ENCODE measurements around the gene PDHB.

The PDHB gene

GRCh38 chr3:58416191-58416590 lies 17.4 kb downstream of the PDHB start:
- H3K9me3 ChIP-seq (replicated peaks; ENCODE audit: insufficient read depth, low read length) = no peaks in the 10 kb centered on the region
- H3K27me3 ChIP-seq (replicated peaks; ENCODE audit: insufficient read depth, low read length) = no peaks in the 10 kb centered on the region
- no peaks in the 10 kb centered on the region for H3K36me3 ChIP-seq (replicated peaks; ENCODE audit: insufficient read depth, low read length)
- H3K4me3 ChIP-seq (ENCODE audit: low read length) = no peak overlapping the region
- H3K27ac ChIP-seq (ENCODE audit: low read length) = no peak overlapping the region
- no peaks in the 10 kb centered on the region for H3K79me2 ChIP-seq (ENCODE audit: low read length)
- H4K20me1 ChIP-seq (ENCODE audit: insufficient read depth, low read length) = no peaks in the 10 kb centered on the region
- H3K9me2 ChIP-seq (replicated peaks; ENCODE audit: insufficient read depth, low read length) = no peaks in the 10 kb centered on the region
- H3K9ac ChIP-seq (ENCODE audit: low read length) = no peak overlapping the region
- no peaks in the 10 kb centered on the region for H3K4me1 ChIP-seq (ENCODE audit: low read length)
- H3F3A ChIP-seq (ENCODE audit: insufficient read depth, low read length) = no peaks in the 10 kb centered on the region
- H2AFZ ChIP-seq (ENCODE audit: low read length) = no peak overlapping the region
- no peak overlapping the region for H3K4me2 ChIP-seq (ENCODE audit: low read depth, low read length)
- TF ChIP-seq EZH2phosphoT487 (IDR thresholded peaks at IDR 0.05; ENCODE audit: low read length) (no peak), CTCF (IDR thresholded peaks at IDR 0.05; ENCODE audit: low read length) (no peak), EZH2 (optimal IDR thresholded peaks at IDR 0.05; ENCODE audit: low read depth, low read length) (no peak)
- no peak for DNase-seq

GRCh38 chr3:58414538-58415197 lies 19.0 kb downstream of the PDHB start:
- no peak overlapping the region for H3K9ac ChIP-seq (ENCODE audit: low read length)
- no peaks in the 10 kb centered on the region for H3K9me2 ChIP-seq (replicated peaks; ENCODE audit: insufficient read depth, low read length)
- H3K27me3 ChIP-seq (replicated peaks; ENCODE audit: insufficient read depth, low read length) = no peaks in the 10 kb centered on the region
- no peak for TF ChIP-seq EZH2phosphoT487 (IDR thresholded peaks at IDR 0.05; ENCODE audit: low read length)
- TF ChIP-seq CTCF (IDR thresholded peaks at IDR 0.05; ENCODE audit: low read length) = peak; percentile 69
- H4K20me1 ChIP-seq (ENCODE audit: insufficient read depth, low read length) = no peaks in the 10 kb centered on the region
- H3F3A ChIP-seq (ENCODE audit: insufficient read depth, low read length) = no peaks in the 10 kb centered on the region
- H3K4me3 ChIP-seq (ENCODE audit: low read length) = no peak overlapping the region
- no peaks in the 10 kb centered on the region for H3K79me2 ChIP-seq (ENCODE audit: low read length)
- peak; percentile 65 for DNase-seq
- H3K36me3 ChIP-seq (replicated peaks; ENCODE audit: insufficient read depth, low read length) = no peaks in the 10 kb centered on the region
- no peak overlapping the region for H3K4me2 ChIP-seq (ENCODE audit: low read depth, low read length)
- H3K4me1 ChIP-seq (ENCODE audit: low read length) = no peaks in the 10 kb centered on the region
- H3K27ac ChIP-seq (ENCODE audit: low read length) = no peak overlapping the region
- no peak overlapping the region for H2AFZ ChIP-seq (ENCODE audit: low read length)
- no peaks in the 10 kb centered on the region for H3K9me3 ChIP-seq (replicated peaks; ENCODE audit: insufficient read depth, low read length)

GRCh38 chr3:58411851-58412830 lies 21.5 kb downstream of the PDHB start:
- H3K4me2 ChIP-seq (ENCODE audit: low read depth, low read length) = no peak overlapping the region
- no peaks in the 10 kb centered on the region for H3K79me2 ChIP-seq (ENCODE audit: low read length)
- no peaks in the 10 kb centered on the region for H3K9me2 ChIP-seq (replicated peaks; ENCODE audit: insufficient read depth, low read length)
- no peak overlapping the region for H3K9ac ChIP-seq (ENCODE audit: low read length)
- no peaks in the 10 kb centered on the region for H3F3A ChIP-seq (ENCODE audit: insufficient read depth, low read length)
- H3K4me1 ChIP-seq (ENCODE audit: low read length) = no peaks in the 10 kb centered on the region
- no peak overlapping the region for H2AFZ ChIP-seq (ENCODE audit: low read length)
- no peak overlapping the region for H3K27ac ChIP-seq (ENCODE audit: low read length)
- no peaks in the 10 kb centered on the region for H3K9me3 ChIP-seq (replicated peaks; ENCODE audit: insufficient read depth, low read length)
- no peaks in the 10 kb centered on the region for H3K27me3 ChIP-seq (replicated peaks; ENCODE audit: insufficient read depth, low read length)
- no peaks in the 10 kb centered on the region for H3K36me3 ChIP-seq (replicated peaks; ENCODE audit: insufficient read depth, low read length)
- no peak overlapping the region for H3K4me3 ChIP-seq (ENCODE audit: low read length)
- no peaks in the 10 kb centered on the region for H4K20me1 ChIP-seq (ENCODE audit: insufficient read depth, low read length)
- no peak for TF ChIP-seq EZH2 (optimal IDR thresholded peaks at IDR 0.05; ENCODE audit: low read depth, low read length)
- TF ChIP-seq CTCF (IDR thresholded peaks at IDR 0.05; ENCODE audit: low read length) = no peak
- TF ChIP-seq EZH2phosphoT487 (IDR thresholded peaks at IDR 0.05; ENCODE audit: low read length) = no peak
- DNase-seq = no peak
